BJ (cell line): Measurements from ENCODE around the gene LMTK3. TPM values are rescaled to one million over a fixed set of nuclear protein-coding genes. Genes with fewer than 3 reads are reported as not detected.

Experiments
- CTCF ChIA-PET: fragments of 350-600 bp; formaldehyde crosslinking; extraction: SDS; loops from one replicate; lab custom pipeline; 2021; ENCODE audit warnings: antibody characterized with exemption, inconsistent platforms; lab: Yijun Ruan, JAX
- POLR2A ChIA-PET: fragments of 300-600 bp; sonication (Branson Sonifier 250); formaldehyde crosslinking; extraction: SDS; loops from one replicate; lab custom pipeline; 2021; ENCODE audit warnings: antibody characterized with exemption; lab: Charles Lee
- DNase-seq: peaks from one replicate; pipeline ENCODE4 v3.0.0-alpha.2; 2011; ENCODE audit warnings: low read depth
- H3K27me3 ChIP-seq: 2 replicates; pipeline ENCODE4 v1.6.0; 2011; ENCODE audit warnings: low read length; ENCODE audit not compliant: control insufficient read depth, insufficient read depth
- H3K36me3 ChIP-seq: 2 replicates; pipeline ENCODE4 v1.5.1; 2011; ENCODE audit warnings: low read length; ENCODE audit not compliant: control insufficient read depth, insufficient read depth
- H3K4me3 ChIP-seq: 2 replicates; pipeline ENCODE4 v1.5.1; 2011; ENCODE audit warnings: low read depth, mild to moderate bottlenecking, control low read depth, low read length
- CTCF ChIP-seq: IDR thresholded peaks from 2 replicates; pipeline ENCODE4 v1.5.1; 2011; ENCODE audit warnings: low read depth, mild to moderate bottlenecking, control low read depth, inconsistent platforms, low read length, moderate library complexity; ENCODE audit not compliant: insufficient read depth
- polyA plus RNA-seq: library from polyadenylated mRNA; depleted of rRNA; stranded (reverse); fragments of >200 nt; gene quantifications from 2 replicates; pipeline ENCODE4 v1.2.3, GENCODE V29; 2011

LMTK3 gene
- polyA plus RNA-seq, 1 experiment, result not detected

- ChIA-PET POLR2A (no interaction called here), CTCF (no interaction called here)
- no peak overlapping the region for H3K4me3 ChIP-seq
- no peak for DNase-seq
- H3K36me3 ChIP-seq, result no peaks in the 10 kb centered on the region
- no peaks in the 10 kb centered on the region for H3K27me3 ChIP-seq
- TF ChIP-seq CTCF, result no peak
These were observed 25.9 kb upstream of the LMTK3 start for GRCh38 chr19:48537541-48537940.

- TF ChIP-seq CTCF, result no peak
- H3K4me3 ChIP-seq, result no peak overlapping the region
- no peaks in the 10 kb centered on the region for H3K27me3 ChIP-seq
- H3K36me3 ChIP-seq, result no peaks in the 10 kb centered on the region
- no peak for DNase-seq
- POLR2A ChIA-PET, result no interaction called here
- CTCF ChIA-PET, result no interaction called here
These were observed 22.1 kb upstream of the LMTK3 start for GRCh38 chr19:48533770-48534169.

DNA sequence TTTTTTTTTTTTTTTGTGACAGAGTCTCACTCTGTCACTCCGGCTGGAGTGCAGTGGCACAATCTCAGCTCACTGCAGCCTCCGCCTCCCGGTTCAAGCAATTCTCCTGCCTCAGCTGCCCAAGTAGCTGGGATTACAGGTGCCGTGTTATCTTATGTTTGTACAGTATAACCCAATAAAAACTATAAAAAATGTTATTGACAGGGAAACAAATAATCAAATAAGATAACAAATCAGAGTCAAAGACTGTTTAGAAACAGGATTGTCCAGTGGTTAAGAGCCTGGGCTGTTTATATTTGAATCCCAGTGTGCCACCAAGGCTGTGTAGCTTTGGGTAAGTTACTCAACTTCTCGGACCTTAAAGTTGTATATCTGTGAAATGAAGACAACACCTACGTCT, 19.1 kb upstream of the LMTK3 start:
- Histone ChIP-seq H3K27me3 (no peaks in the 10 kb centered on the region), H3K36me3 (no peaks in the 10 kb centered on the region), H3K4me3 (no peak overlapping the region)
- POLR2A ChIA-PET, result no interaction called here
- CTCF ChIA-PET, result no interaction called here
- DNase-seq, result no peak
- TF ChIP-seq CTCF, result no peak

DNA sequence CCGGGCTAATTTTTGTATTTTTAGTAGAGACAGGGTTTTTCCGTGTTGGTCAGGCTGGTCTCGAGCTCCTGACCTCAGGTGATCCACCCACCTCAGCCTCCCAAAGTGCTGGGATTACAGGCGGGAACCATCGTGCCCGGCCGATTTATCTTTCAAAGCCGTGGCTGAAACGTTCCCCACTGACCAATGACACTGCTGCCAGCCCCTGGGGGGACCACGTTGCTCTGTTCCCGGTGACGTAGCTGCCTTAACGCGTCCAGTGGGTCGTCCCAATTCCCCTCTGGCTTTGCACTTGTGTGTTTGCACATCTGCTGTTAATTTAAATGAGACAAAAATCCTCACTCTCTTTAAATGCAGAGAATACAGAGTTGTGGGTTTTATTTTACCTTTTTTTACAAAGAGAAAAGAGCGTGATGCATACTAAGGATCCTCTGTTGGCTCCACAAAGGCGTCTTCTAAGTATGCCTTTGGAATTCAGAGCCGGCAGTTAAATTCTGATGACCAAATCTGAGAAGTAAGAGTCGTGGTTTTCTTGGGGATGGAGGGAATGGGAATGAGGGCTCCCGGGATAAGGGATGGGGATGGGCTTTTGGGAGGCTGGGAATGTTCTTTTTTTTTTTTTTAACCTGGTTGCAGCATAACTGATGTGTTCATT, 18.6 kb upstream of the LMTK3 start:
- no peak for DNase-seq

GRCh38 chr19:48529156-48529555, 17.5 kb upstream of the LMTK3 start:
- Histone ChIP-seq H3K4me3 (no peak overlapping the region), H3K36me3 (no peaks in the 10 kb centered on the region; the same call in 1 of the 2 replicates), H3K27me3 (no peaks in the 10 kb centered on the region)
- CTCF ChIA-PET, result interaction anchor here (0.6 to 1.4 kb wide), 3 partner anchors 22 to 55 kb away, joined by 3 to 5 read pairs (median 3); no protein-coding TSS in a partner anchor
- POLR2A ChIA-PET, result no interaction called here
- no peak for TF ChIP-seq CTCF
- no peak for DNase-seq

More for the DNA sequence above, 18.6 kb upstream of the LMTK3 start:
- CTCF ChIA-PET, result no interaction called here
- POLR2A ChIA-PET, result no interaction called here
- Histone ChIP-seq H3K36me3 (no peaks in the 10 kb centered on the region), H3K27me3 (no peaks in the 10 kb centered on the region), H3K4me3 (no peak overlapping the region)
- TF ChIP-seq CTCF, result no peak
